ENCODE measurements around the gene ACAA2.
A peak's percentile ranks its signal among the peaks of the same experiment; 100 is the strongest.

GRCh38 chr18:49858309-49859020 lies 45.1 kb upstream of the ACAA2 start:
- no peak for TF ChIP-seq E2F4 (CRISPR knock-in tag; IDR thresholded peaks at IDR 0.05; ENCODE audit: borderline replicate concordance, low read depth)
- TF ChIP-seq CTCF (IDR thresholded peaks at IDR 0.05), result peak; percentile 86
- TF ChIP-seq NR2C2 (CRISPR knock-in tag; IDR thresholded peaks at IDR 0.05), result no peak
- TF ChIP-seq NFYB (CRISPR knock-in tag; conservative IDR thresholded peaks at IDR 0.05; ENCODE audit: low read depth), result no peak
- TF ChIP-seq FOXK1 (CRISPR knock-in tag; IDR thresholded peaks at IDR 0.05), result no peak
- no peak for TF ChIP-seq TCF7 (CRISPR knock-in tag; IDR thresholded peaks at IDR 0.05; ENCODE audit: low read depth)
- no peak for TF ChIP-seq MYBL2 (CRISPR knock-in tag; IDR thresholded peaks at IDR 0.05)
- TF ChIP-seq RORB (CRISPR knock-in tag; IDR thresholded peaks at IDR 0.05), result no peak
- TF ChIP-seq STAT6 (CRISPR knock-in tag; conservative IDR thresholded peaks at IDR 0.05; ENCODE audit: low read depth), result no peak
- TF ChIP-seq ZNF423 (CRISPR knock-in tag; IDR thresholded peaks at IDR 0.05), result no peak
- no peak for TF ChIP-seq ZNF281 (CRISPR knock-in tag; IDR thresholded peaks at IDR 0.05)
- TF ChIP-seq ZBTB21 (CRISPR knock-in tag; IDR thresholded peaks at IDR 0.05; ENCODE audit: borderline replicate concordance), result no peak

All from WTC11 (cell line).